ENCODE results near the gene PRSS58.

The PRSS58 gene

GRCh38 chr7:142257958-142258357 lies at the start of gene PRSS58:
Gene PRSS58 (minus strand): TSS chr7:142258058. CDS start chr7:142257707, 351 bp downstream.
- DNase-seq (ENCODE audit: low read depth), result no peak

GRCh38 chr7:142307246-142307900 lies 49.5 kb upstream of the PRSS58 start:
- no peak for DNase-seq (ENCODE audit: low read depth)

- DNase-seq (ENCODE audit: low read depth), result no peak
These were observed 45.8 kb upstream of the PRSS58 start for GRCh38 chr7:142303650-142304049.

GRCh38 chr7:142301923-142302550 lies 44.2 kb upstream of the PRSS58 start:
- DNase-seq (ENCODE audit: low read depth), result no peak

- no peak for DNase-seq (ENCODE audit: low read depth)
These were observed 43.4 kb upstream of the PRSS58 start for GRCh38 chr7:142301299-142301698.

GRCh38 chr7:142300689-142301088 lies 42.8 kb upstream of the PRSS58 start:
- DNase-seq (ENCODE audit: low read depth), result no peak

GRCh38 chr7:142299237-142299781 lies 41.5 kb upstream of the PRSS58 start:
- no peak for DNase-seq (ENCODE audit: low read depth)

GRCh38 chr7:142298627-142299026 lies 40.8 kb upstream of the PRSS58 start:
- no peak for DNase-seq (ENCODE audit: low read depth)

- no peak for DNase-seq (ENCODE audit: low read depth)
These were observed 40.2 kb upstream of the PRSS58 start for GRCh38 chr7:142298009-142298408.

- DNase-seq (ENCODE audit: low read depth), result no peak
These were observed 22.4 kb upstream of the PRSS58 start for GRCh38 chr7:142280263-142280662.

- no peak for DNase-seq (ENCODE audit: low read depth)
These were observed 21.7 kb upstream of the PRSS58 start for GRCh38 chr7:142279601-142280000.

GRCh38 chr7:142275028-142275427 lies 17.2 kb upstream of the PRSS58 start:
- DNase-seq (ENCODE audit: low read depth), result no peak

- DNase-seq (ENCODE audit: low read depth), result no peak
These were observed 15.0 kb upstream of the PRSS58 start for GRCh38 chr7:142272841-142273240.

- no peak for DNase-seq (ENCODE audit: low read depth)
These were observed 5.9 kb upstream of the PRSS58 start for GRCh38 chr7:142263598-142264380.

GRCh38 chr7:142250705-142251104 lies 7.2 kb downstream of the PRSS58 start:
- no peak for DNase-seq (ENCODE audit: low read depth)

- DNase-seq (ENCODE audit: low read depth), result no peak
These were observed 7.9 kb downstream of the PRSS58 start for GRCh38 chr7:142249918-142250317.

GRCh38 chr7:142248166-142249160 lies 9.4 kb downstream of the PRSS58 start:
- DNase-seq (ENCODE audit: low read depth), result no peak

- DNase-seq (ENCODE audit: low read depth), result no peak
These were observed 14.0 kb downstream of the PRSS58 start for GRCh38 chr7:142243823-142244222.

GRCh38 chr7:142240546-142240945 lies 17.3 kb downstream of the PRSS58 start:
- DNase-seq (ENCODE audit: low read depth), result no peak

- no peak for DNase-seq (ENCODE audit: low read depth)
These were observed 26.1 kb downstream of the PRSS58 start for GRCh38 chr7:142231716-142232115.

- DNase-seq (ENCODE audit: low read depth), result no peak
These were observed 29.2 kb downstream of the PRSS58 start for GRCh38 chr7:142228537-142229104.

Measured in stimulated activated CD8-positive, alpha-beta memory T cell treated with anti-CD3 and anti-CD28 coated beads, Interleukin-12 subunit alpha, Interleukin-12 subunit beta, amount 100 ng/mL, for 1 hour (primary cell).